Stimulated activated CD8-positive, alpha-beta memory T cell treated with anti-CD3 and anti-CD28 coated beads, Interleukin-4, amount 100 ng/mL, for 24 hours (primary cell): ENCODE measurements around the gene STUB1.

Experiments used
- DNase-seq: peaks from one replicate; pipeline ENCODE4 v3.0.0-alpha.2; 2020; ENCODE audit warnings: low read depth

STUB1 gene

DNA sequence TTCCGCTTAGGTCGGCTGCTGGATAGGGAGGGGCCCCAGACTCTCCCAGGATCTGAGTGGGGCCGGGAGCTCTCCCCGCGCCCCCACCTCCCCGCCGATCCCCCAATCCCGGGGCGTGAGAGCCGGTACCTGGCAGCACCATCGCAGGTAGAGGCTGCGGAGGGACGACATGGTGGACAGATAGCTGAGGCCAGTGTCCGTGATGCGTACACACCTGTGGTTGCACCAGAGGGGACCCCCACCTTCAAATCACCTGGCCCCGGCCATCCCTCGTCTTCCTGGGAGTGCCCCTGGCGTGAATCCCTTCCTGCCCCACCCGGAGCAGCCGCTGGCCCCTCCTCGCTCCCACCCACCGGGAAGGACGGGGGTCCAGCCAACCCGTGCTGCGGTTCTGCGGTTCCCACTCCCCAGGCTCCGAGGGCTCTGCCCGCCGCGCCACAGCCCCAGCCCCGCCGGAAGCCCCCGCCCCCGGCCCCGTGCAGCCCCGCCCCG is 14.7 kb downstream of the STUB1 start:
- DNase-seq = no peak

DNA sequence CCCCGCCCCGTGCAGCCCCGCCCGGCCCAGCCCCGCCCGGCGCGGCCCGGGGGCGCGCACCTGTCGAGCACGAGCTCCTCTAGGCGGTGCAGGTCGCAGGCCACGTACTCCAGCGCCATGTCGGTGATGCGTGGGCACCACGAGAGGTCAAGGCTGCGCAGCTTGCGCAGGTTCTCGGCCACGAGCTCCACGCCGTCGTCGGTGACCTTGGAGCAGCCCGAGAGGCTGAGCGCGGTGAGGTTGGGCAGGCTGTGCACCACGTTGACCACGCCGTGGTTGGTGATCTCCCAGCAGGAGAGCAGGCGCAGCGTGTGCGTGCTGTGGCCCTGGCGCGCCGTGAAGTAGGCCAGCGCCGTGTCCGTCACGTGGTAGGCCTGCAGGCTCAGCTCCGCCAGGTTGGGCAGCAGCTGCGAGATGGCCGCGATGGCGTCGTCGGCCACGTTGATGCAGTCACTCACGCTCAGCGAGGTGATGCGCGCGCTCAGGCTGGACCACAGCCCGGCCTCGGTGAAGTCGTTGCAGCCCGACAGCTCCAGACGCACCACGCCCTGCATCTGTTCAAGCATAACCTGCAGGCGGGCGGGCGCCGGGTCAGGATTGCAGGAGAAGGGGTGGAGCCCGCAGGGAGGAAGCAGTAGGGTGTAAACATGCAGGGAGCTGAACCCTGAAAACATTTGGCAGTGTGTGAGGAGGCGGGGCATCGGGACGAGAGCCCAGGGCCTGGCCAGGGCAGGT is 15.3 kb downstream of the STUB1 start:
- DNase-seq = peak; percentile 52

DNA sequence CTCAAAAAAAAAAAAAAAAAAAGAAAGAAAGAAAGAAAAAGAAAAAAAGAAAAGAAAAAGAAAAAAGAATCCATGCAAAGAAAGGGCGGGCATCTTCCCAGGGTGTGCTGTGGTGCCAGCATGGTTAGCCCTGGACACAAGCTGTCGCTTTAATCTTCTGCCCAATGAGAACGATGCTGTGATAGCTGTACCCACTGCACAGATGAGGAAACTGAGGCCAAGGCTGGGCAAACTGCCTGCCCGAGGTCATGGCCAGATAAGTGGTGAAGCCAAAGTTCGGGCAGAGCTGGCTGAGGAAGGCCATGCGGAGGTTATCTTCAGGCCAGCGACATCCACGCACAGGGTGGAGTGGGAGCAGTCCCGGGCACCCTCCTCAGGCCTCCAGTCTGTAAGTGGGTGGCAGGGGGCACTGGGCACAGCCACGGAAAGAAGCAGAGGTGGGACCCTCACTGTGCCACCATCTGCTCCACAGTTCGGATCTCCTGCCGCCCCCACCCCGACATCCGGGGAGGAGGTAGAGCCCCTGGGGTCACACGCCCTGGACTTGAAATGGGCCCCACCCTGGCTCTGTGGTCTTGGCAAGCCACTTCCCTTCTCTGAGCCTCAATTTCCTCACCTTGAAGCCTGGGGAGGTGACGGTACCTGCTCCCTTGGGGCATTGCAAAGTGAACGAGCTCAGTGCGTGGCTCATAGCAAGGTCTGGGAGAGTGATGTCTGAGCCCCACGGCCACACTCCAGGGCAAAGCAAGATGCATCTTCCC is 18.9 kb downstream of the STUB1 start:
- DNase-seq = no peak

GRCh38 chr16:700684-701584 is 20.7 kb downstream of the STUB1 start:
- DNase-seq = no peak

DNA sequence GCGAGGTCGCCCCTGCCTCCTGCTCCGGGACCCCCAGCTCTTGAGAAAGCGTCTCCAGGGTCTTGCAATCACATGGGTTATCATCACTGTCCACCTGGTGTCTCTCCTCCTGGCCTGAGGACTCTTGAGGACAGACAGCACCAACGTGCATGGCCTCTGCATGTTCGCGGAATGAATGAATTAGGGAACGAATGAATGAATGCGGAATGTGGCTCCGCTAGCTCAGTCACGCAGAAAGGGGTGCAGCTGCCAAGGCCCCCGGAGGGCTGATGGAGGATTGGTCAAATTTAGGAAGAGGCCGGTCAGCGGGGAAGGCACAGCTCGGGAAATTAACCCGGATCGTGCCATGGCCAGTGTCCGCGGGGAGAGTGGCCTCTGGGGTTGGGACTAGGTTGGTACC is 22.1 kb downstream of the STUB1 start:
- DNase-seq = no peak

DNA sequence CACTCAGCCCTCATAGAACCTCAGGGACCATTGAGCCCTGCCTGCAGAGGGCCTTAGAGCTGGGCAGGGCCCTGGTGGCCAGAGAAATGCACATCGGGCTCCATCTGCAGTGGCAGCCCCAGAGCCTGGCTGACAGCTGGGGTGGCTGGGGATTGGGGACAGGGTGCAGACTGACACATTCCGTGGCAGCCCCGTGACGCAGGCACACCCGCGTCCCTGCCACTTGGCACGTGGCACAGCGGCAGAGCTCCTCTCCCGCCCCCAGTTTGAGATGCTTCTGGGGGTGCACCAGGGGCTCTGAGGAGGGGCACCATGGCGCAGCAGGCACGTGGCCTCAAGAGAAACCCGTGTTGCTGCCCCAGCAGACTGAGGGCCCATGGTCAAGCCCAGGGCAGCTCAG is 23.2 kb downstream of the STUB1 start:
- no peak for DNase-seq

DNA sequence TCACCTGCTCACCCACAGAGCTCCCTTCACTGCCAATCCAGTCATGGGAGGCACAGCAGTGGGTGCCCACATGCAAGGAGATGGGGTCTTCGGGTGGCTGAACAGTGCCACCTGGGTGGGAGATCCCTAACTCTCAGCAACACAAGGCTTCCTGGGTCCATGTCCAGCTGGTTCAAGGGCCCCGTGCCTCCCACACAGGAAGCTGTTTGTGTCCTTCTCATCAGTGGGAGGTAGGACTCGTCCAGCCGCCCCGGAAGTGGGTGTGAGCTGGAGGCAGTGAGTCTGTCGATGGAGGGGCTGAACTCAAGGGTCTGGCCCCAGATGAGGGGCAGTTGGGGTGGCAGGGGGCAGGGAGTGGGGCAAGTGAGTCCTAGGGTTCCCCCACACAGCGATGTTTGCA is 23.8 kb downstream of the STUB1 start:
- no peak for DNase-seq

DNA sequence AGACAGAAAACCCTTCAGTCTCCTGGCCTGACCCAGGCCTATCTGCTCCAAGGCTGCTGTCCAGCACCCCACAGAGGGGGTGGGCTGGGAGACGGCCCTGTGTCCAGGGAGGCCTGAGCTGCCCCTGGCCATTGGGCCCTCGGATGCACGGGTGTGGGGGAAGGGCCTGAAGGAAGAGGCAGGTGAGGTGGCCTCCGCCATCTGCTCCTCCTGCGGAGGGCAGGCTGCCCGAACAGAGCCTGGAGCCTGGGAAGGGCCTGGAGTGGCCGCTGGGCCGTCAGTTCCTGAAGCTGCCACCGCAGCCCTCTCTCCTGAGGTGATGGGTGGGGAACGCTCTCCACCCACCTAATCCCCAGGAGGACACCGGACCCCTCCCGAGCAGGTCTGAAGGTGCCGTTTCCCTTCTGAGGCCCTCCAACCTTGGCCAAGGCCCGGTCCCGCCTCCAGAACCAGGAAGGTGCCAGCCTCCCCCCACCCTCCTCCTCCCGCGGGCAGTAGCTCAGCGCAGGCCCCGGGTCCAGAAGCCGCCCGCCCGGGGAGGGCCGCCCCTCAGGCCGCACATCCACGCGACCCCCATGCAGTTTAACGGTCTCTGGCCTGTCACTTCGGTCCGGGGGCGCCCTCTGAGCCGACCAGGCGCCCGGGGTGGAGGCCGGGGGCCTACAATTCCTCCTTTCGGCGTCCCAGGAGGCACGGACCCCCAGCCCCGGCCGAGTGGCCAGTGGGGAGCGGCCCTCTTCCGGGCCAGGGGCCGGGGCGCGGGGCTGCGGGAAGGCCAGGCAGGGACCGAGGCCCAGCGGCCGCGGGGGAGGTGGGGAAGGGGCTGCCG is 24.6 kb downstream of the STUB1 start:
- no peak for DNase-seq

- DNase-seq = no peak
Measured at GRCh38 chr16:705431-706188, 25.4 kb downstream of the STUB1 start, which contains the start of gene FBXL16. TSS of gene FBXL16 (minus strand) at chr16:705801. CDS start at chr16:697405, 8,396 bp downstream.

DNA sequence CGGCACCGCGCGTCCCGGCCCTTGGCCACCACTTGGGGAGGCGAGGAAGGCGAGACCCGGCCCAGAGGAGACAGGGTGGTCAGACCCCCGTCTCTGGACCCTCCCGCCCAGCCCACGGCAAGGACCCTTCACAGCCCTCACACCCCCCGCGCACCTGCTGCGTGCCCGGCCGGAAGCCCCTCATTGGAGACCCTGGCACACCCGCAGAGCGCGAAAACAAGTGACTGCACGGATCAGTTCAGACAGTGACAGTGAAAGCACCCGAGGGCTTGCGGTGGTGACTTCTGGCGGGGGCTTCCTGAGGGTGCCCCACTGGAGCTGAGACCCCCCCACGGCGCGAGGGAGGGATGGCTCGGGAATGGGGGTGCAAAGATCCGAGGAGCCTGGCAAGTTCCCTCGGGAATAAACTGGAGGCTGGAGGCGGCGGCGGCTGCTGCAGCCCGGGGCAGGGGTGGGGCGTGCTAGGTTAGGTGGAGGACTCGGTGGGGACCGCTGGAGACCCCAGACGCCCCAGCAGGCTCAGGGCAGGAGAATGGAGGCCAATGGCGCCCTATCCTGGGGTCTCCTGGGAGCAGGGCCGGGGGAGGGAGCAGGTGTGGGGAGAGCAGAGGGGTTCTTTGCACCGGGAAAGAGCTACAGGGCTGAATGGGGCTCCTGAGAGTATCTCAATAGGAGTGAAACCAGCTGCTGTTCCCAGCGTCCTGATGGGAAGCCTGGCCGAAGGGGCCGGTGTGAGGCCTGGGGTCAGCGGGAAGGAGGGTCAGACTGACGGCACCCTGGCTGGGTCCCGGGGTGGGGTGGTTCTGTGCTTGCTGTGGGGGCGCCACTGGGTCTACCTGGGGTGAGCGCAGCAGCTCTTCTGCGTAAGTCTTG is 26.2 kb downstream of the STUB1 start:
- no peak for DNase-seq

DNA sequence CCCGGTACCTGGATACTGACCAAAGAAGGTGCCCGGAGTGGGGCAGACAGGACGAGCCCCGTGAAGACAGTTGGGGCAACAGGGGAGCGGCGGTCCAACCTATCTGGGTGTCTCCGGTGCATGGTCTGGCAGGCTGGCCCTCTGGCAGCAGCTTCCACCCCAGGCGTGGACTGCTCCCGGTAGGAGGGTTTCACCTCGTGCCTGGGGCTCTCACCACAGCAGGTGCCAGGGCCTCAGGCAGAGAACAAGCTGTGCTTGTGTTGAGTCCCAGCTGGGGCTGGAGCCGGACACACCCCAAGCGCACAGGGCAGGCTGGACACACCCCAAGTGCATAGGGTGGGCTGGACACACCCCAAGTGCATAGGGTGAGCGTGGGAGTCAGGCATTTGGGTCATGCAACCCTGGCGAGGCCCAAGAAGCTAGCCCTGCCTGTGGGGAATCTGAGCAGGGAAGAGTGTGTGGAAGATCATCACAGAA is 26.9 kb downstream of the STUB1 start:
- no peak for DNase-seq

- no peak for DNase-seq
Measured at GRCh38 chr16:708019-708418, 27.8 kb downstream of the STUB1 start.

DNA sequence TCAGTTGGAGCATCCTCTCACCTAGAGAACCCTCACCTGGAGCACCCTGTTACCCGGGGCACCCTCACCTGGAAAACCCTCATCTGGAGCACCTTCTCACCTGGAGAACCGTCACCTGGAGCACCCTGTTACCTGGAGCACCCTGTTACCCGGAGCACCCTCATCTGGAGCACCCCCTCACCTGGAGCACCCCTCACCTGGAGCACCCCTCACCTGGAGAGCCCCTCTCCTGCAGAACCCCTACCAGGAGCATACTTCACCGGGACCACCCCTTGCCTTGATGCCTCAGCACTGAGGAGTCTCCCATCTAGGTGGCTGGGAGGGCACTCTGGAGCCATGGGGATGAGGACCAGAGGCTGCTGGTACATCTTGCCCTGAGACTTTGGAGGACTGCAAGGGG is 28.7 kb downstream of the STUB1 start:
- DNase-seq = no peak

GRCh38 chr16:709566-710499 is 29.6 kb downstream of the STUB1 start:
- DNase-seq = no peak

- DNase-seq = no peak
Measured at GRCh38 chr16:710500-711075, 30.4 kb downstream of the STUB1 start.

DNA sequence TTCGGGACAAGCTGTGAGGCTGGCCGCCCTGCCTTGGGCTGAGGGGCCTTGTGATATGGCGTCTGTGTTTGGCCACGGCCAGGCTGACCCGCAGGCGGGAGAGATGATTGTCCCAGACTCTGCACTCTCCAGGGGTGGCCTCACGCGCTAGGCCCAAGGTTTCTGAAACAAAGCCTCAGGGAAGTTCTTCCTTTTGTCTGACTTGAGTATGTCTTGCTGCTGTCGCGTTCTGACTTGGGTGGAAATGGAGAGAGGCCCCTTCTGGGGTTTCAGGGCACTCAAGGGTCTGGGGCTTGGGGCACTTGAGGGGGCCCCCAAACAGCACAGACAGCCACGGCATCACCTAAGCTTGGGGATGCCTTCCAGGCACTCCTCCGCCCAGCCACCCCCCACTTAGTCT is 30.9 kb downstream of the STUB1 start:
- no peak for DNase-seq

DNA sequence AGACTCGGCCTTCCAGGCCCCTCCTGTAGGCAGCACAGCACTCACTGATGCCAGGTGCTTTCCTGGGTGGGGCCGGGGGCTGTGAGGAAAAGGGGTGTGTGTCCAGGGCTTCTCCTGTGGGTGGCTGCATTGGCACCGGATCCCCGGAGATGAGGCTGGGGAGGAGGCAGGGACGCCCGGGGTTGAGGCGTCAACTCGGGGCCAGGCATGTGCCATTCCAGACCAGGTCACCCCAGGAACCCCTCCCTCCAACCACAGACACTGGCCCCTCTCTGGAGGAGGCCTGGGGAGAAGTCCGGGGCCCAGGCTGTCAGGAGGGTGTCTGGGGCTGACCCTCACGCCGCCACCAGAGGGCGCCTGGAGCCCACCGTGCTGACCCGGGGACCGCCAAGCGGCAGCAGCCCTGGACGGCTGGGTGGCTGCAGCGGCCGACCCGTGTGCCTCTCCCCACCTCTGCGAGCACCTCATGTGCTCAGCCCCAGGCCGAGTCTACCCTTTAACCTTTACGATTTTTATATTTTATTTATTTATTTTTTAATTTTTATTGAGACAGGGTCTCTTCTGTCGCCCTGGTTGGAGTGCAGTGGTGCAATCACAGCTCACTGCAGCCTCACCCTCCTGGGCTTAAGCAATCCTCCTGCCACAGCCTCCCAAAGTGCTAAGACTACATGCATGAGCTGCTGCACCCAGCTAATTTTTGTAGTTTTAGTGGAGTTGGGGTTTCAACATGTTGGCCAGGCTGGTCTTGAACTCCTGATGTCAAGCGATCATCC is 31.5 kb downstream of the STUB1 start:
- DNase-seq = peak; percentile 70
